Adrenal gland (tissue), 5 donors: ENCODE measurements around the gene NSL1.

ENCODE experiments used
- POLR2A ChIP-seq, 2 donors: fragments of 450-650 bp; IDR thresholded peaks; one replicate each; pipeline ENCODE4 v1.6.1; 2017; ENCODE audit warnings: antibody characterized with exemption in 2 of 2, mild to moderate bottlenecking in 2 of 2, moderate library complexity in 1 of 2
- TF ChIP-seq, protein P1 (sequence below), 6 experiments: fragments of 450-650 bp in 4 of 6; fragments of 200-600 bp in 2 of 6; sonication (generic) in 1 of 6; IDR thresholded peaks; 1 replicate in 5 of 6; 2 replicates in 1 of 6; pipeline versions ENCODE4 v1.5.1 to v1.8.0; 2016 to 2021; ENCODE audit warnings: antibody characterized with exemption in 6 of 6, mild to moderate bottlenecking in 2 of 6, moderate library complexity in 1 of 6
- donor health status: DM: no; HTN: no; CAD: no.

DNA sequence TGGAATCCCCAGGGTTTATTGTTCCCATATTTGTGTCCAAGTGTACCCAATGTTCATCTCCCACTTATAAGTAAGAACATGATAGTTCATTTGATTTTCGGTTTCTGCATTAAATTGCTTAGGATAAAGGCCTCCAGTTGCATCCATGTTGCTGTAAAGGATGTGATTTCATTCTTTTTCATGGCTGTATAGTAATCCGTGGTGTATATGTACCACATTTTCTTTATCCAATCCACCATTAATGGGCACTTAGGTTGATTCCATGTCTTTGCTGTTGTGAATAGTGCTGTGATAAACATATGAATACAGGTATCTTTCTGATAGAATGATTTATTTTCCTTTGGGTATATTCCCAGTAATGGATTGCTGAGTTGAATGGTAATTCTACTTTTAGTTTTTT lies 71.9 kb downstream of the NSL1 start:
- TF ChIP-seq, protein P1, sequence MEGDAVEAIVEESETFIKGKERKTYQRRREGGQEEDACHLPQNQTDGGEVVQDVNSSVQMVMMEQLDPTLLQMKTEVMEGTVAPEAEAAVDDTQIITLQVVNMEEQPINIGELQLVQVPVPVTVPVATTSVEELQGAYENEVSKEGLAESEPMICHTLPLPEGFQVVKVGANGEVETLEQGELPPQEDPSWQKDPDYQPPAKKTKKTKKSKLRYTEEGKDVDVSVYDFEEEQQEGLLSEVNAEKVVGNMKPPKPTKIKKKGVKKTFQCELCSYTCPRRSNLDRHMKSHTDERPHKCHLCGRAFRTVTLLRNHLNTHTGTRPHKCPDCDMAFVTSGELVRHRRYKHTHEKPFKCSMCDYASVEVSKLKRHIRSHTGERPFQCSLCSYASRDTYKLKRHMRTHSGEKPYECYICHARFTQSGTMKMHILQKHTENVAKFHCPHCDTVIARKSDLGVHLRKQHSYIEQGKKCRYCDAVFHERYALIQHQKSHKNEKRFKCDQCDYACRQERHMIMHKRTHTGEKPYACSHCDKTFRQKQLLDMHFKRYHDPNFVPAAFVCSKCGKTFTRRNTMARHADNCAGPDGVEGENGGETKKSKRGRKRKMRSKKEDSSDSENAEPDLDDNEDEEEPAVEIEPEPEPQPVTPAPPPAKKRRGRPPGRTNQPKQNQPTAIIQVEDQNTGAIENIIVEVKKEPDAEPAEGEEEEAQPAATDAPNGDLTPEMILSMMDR (IDR thresholded peaks at IDR 0.05) = no peak
- TF ChIP-seq POLR2A (IDR thresholded peaks at IDR 0.05) = no peak
